Panc1 (cell line): ENCODE results near the gene CADM1. TPM values are rescaled to one million over a fixed set of nuclear protein-coding genes. Genes with fewer than 3 reads are reported as not detected.

Experiments
- ATAC-seq: fragments of 200-7000 bp; cut with Tn5 transposase; 2 replicates; pipeline ENCODE4 v1.9.1; 2020; ENCODE audit warnings: mild to moderate bottlenecking, moderate library complexity
- BruUV-seq: library from RNA; stranded (reverse); fragments of 400-500 nt; replicated peaks from 2 replicates; lab custom pipeline; 2021; lab: Mats Ljungman, UMichigan
- CTCF ChIA-PET: fragments of 300-600 bp; sonication (Branson Sonifier 250); formaldehyde crosslinking; loops from one replicate; lab custom pipeline; 2022; ENCODE audit warnings: antibody characterized with exemption; lab: Charles Lee
- POLR2A ChIA-PET: fragments of 300-600 bp; sonication (Branson Sonifier 250); formaldehyde crosslinking; loops from one replicate; lab custom pipeline; 2022; ENCODE audit warnings: antibody characterized with exemption; lab: Charles Lee
- DNase-seq: peaks from one replicate; pipeline ENCODE4 v3.0.0-alpha.2; 2010; ENCODE audit warnings: low read depth, low spot score
- H3K27ac ChIP-seq: 2 replicates; pipeline ENCODE4 v1.5.1; 2011; ENCODE audit warnings: mild to moderate bottlenecking, low read length, inconsistent platforms
- H3K27me3 ChIP-seq: fragments of 200-500 bp; sonication (Bioruptor generic); 2 replicates; pipeline ENCODE4 v1.6.0; 2014; ENCODE audit warnings: low read length, inconsistent platforms; ENCODE audit not compliant: control insufficient read depth, insufficient read depth
- H3K36me3 ChIP-seq: fragments of 200-500 bp; sonication (Bioruptor generic); 2 replicates; pipeline ENCODE4 v1.5.1; 2014; ENCODE audit warnings: inconsistent platforms, mild to moderate bottlenecking, low read length, moderate library complexity; ENCODE audit not compliant: control insufficient read depth, insufficient read depth
- H3K4me1 ChIP-seq: 2 replicates; pipeline ENCODE4 v1.5.1; 2011; ENCODE audit warnings: inconsistent platforms, mild to moderate bottlenecking, low read length, moderate library complexity; ENCODE audit not compliant: control insufficient read depth, insufficient read depth
- H3K4me3 ChIP-seq, 2 experiments: 2 replicates each; pipeline ENCODE4 v1.5.1; 2011 to 2012; ENCODE audit warnings: low read depth in 2 of 2, low read length in 2 of 2, mild to moderate bottlenecking in 2 of 2, inconsistent platforms in 1 of 2, moderate library complexity in 1 of 2
- H3K9me3 ChIP-seq: fragments of 200-500 bp; sonication (Bioruptor generic); 2 replicates; pipeline ENCODE4 v1.5.1; 2014; ENCODE audit warnings: low read depth, mild to moderate bottlenecking, inconsistent platforms, low read length, moderate library complexity; ENCODE audit not compliant: control insufficient read depth, insufficient read depth
- CTCF ChIP-seq: fragments of 450-650 bp; IDR thresholded peaks from 2 replicates; pipeline ENCODE4 v1.5.1; 2017; ENCODE audit warnings: mild to moderate bottlenecking
- POLR2AphosphoS5 ChIP-seq: IDR thresholded peaks from 2 replicates; pipeline ENCODE4 v1.6.1; 2012; ENCODE audit warnings: mild to moderate bottlenecking, low read depth, low read length, moderate library complexity
- REST ChIP-seq, 2 experiments: IDR thresholded peaks; 2 replicates each; pipeline ENCODE4 v1.6.1; 2011 to 2012; ENCODE audit warnings: low read depth in 2 of 2, control low read depth in 1 of 2, low read length in 1 of 2, mild to moderate bottlenecking in 1 of 2, moderate library complexity in 1 of 2; ENCODE audit not compliant: insufficient read depth in 1 of 2
- SIN3A ChIP-seq: IDR thresholded peaks from 2 replicates; pipeline ENCODE4 v1.6.1; 2012; ENCODE audit warnings: low read depth, mild to moderate bottlenecking, low read length, moderate library complexity, borderline replicate concordance; ENCODE audit not compliant: insufficient read depth
- TCF7L2 ChIP-seq: IDR thresholded peaks from 2 replicates; pipeline ENCODE4 v1.6.1; 2011; ENCODE audit warnings: mild to moderate bottlenecking, low read depth, low read length, inconsistent platforms
- in situ Hi-C: cut with HindIII; loops from 2 replicates; pipeline ENCODE4 v1.10.0; 2016; ENCODE audit warnings: low sequenced_read_pairs, low pct_unique_long_range_greater_than_20kb
- intact Hi-C: fragments of 100-400 bp; cut with micrococcal nuclease; formaldehyde crosslinking; loops from one replicate; pipeline ENCODE4 v1.10.0; 2022; ENCODE audit not compliant: unreplicated experiment
- total RNA-seq: library from RNA; stranded (reverse); gene quantifications from one replicate; pipeline ENCODE4 v1.2.1, GENCODE V29; 2021; ENCODE audit not compliant: unreplicated experiment

The CADM1 gene
- total RNA-seq, 1 experiment from 2014 or later: 3.9 TPM

GRCh38 chr11:115462757-115463156 lies 41.5 kb downstream of the CADM1 start:
- no peaks in the 10 kb centered on the region for H3K4me1 ChIP-seq
- H3K36me3 ChIP-seq: no peaks in the 10 kb centered on the region
- H3K4me3 ChIP-seq: no peak overlapping the region
- ATAC-seq: no peak
- ChIA-PET CTCF (interaction anchor here (0.6 kb wide), 1 partner anchor 94 kb away, joined by 6 read pairs; no protein-coding TSS in a partner anchor), POLR2A (no interaction called here)
- no peaks in the 10 kb centered on the region for H3K9me3 ChIP-seq
- TF ChIP-seq TCF7L2 (no peak), REST (IDR thresholded peaks at IDR 0.05; ENCODE audit: insufficient read depth in 1 of 2, low read depth in 2 of 2, low read length in 1 of 2) (no peak), CTCF (no peak), POLR2AphosphoS5 (no peak), SIN3A (no peak)
- in situ Hi-C loops (no loop called here), intact Hi-C loops (no loop called here)
- no peaks in the 10 kb centered on the region for H3K27me3 ChIP-seq
- no TSS peak for BruUV-seq
- H3K27ac ChIP-seq: no peak overlapping the region
- DNase-seq: no peak

GRCh38 chr11:115462004-115462541 lies 42.1 kb downstream of the CADM1 start:
- no peak for ATAC-seq

More at GRCh38 chr11:115462004-115462541, 42.1 kb downstream of the CADM1 start:
- Histone ChIP-seq H3K27ac (no peak overlapping the region), H3K4me1 (no peaks in the 10 kb centered on the region), H3K27me3 (0 out of 2 replicates have a peak, but pooled peaks cover 2% of the 10 kb centered on the region), H3K4me3 (no peak overlapping the region), H3K9me3 (no peaks in the 10 kb centered on the region), H3K36me3 (no peaks in the 10 kb centered on the region)
- in situ Hi-C loops (no loop called here), intact Hi-C loops (no loop called here)
- TF ChIP-seq POLR2AphosphoS5 (no peak), TCF7L2 (no peak), REST (IDR thresholded peaks at IDR 0.05; ENCODE audit: insufficient read depth in 1 of 2, low read depth in 2 of 2, low read length in 1 of 2) (no peak), SIN3A (no peak), CTCF (no peak)
- ChIA-PET POLR2A (no interaction called here), CTCF (no interaction called here)
- no peak for DNase-seq
- BruUV-seq: no TSS peak
